Renal cortical epithelial cell (primary cell): ENCODE data around the gene TSEN2. TPM values are rescaled to one million over a fixed set of nuclear protein-coding genes. Genes with fewer than 3 reads are reported as not detected.
"Not testable (repeated sequence)": the region's sequence is repeated elsewhere in the genome, so short reads cannot be mapped to it uniquely, and the experiment has no call there.

Experiments used
- DNase-seq: peaks from one replicate; pipeline ENCODE4 v3.0.0-alpha.2; 2011; ENCODE audit warnings: low read depth
- total RNA-seq: library from RNA; depleted of rRNA; stranded (reverse); fragments of >200 nt; gene quantifications from 2 replicates; pipeline ENCODE4 v1.2.3, GENCODE V29; 2014

Gene TSEN2
- total RNA-seq, 1 donor from 2014 or later, result 18.4 TPM

DNA sequence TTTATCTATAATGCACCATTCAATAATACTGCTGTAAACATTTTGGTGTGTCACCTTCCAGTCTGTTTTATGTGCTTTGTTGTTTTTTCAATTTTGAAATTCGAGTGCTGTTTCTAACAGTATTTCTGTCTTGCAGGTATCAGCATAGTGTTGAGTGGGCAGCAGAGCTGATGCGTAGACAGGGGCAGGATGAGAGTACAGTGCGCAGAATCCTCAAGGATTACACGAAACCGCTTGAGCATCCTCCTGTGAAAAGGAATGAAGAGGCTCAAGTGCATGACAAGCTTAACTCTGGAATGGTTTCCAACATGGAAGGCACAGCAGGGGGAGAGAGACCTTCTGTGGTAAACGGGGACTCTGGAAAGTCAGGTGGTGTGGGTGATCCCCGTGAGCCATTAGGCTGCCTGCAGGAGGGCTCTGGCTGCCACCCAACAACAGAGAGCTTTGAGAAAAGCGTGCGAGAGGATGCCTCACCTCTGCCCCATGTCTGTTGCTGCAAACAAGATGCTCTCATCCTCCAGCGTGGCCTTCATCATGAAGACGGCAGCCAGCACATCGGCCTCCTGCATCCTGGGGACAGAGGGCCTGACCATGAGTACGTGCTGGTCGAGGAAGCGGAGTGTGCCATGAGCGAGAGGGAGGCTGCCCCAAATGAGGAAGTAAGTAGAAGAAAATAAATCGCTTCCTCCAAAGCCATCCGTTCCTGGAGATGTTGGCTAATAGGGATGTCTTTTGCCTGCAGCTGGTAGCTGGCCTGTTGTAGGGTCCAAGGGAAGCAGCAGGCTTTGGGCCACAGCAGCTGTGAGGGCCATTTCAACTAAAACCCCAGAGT is 19.1 kb downstream of the TSEN2 start:
- no peak for DNase-seq

DNA sequence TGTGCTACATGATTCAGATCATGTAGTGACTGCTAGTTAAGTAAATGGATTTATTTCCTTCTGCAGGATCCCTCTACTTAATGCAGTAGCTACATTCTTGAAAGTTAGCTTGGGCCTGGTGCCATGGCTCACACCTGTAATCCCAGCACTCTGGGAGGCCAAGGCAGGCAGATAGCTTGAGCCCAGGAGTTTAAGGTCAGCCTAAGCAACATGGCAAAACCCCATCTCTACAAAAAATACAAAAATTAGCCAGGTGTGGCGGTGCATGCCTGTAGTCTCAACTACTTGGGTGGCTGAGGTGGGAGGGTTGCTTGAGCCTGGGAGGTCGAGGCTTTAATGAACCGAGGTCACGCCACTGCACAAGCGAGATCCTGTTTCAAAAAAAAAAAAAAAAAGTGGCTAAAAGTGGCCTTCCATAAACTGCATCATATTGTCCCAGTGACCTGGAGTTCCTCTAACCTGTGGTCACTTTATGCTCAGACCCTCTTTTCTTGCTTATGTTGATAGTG is 22.0 kb downstream of the TSEN2 start:
- DNase-seq, result no peak

DNA sequence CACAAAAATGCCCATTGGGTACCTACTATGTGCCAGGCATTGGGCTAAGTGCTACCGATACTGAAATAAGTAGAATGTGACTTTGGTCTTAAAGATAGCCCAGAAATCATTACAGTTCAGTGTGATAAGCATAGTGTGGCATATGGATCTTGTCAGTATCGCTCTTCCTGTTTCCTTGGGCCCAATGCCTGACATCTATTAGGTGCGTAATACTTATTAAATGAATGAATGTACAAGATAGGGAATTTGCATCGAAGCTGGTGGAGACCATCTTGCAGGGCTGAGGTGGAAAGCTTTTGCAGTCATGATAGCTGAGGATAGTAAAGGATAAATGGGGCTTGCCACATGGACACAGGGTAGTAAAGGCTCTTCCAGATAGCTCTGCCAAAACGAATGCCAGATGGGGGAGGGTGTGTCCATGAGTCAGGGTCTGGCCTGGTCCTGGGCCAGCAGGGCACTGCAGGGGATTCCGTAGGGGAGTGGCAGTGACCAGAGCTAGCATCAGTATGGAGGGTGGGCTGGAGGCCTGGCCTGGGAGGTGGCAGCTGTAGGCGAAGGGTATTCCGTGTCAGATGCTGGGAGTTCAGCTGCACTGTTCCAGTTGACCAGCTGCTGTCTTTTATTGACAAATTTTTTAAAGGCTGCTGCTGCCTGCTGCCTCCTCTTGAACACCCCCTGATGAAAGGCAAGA is 23.5 kb downstream of the TSEN2 start:
- peak; percentile 36 for DNase-seq

DNA sequence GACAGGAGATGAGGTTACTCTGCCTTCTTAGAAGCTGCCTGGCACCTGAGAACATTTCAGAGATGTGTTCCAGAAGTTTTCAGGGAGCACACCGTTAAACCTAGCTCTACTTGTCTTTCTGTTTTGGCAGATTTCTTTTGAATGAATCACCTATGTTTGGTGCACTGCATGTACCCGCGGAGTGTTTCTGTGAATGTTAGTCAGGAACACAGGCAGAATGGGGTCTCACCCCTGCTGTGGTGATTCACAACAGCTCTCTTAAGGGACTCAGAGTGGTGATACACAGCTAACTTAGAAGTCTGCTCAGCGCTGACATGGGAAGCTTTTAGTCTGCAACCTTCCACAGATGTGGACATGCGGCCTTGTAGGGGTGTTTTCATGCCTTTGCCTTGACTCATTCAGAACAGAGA is 24.0 kb downstream of the TSEN2 start:
- DNase-seq, result peak; percentile 93

DNA sequence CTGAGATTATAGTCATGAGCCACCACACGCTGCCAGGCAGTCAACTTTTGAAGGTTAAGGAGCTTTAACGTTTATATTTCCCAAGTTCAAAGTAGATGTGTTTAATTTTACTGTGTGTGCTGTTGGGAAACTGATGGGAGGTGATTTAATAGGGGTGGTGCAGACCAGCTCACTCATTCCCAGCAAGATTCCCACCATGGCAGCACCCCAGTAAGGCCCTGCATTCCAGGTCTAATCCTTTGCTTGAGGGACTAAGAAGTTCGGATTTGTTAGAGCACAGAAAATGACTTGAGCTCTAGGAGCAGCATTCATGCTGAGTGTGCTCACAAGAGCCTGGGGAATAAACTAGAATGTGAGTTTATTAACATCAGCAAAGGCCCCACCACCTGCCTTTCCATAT is 25.2 kb downstream of the TSEN2 start:
- DNase-seq, result no peak

DNA sequence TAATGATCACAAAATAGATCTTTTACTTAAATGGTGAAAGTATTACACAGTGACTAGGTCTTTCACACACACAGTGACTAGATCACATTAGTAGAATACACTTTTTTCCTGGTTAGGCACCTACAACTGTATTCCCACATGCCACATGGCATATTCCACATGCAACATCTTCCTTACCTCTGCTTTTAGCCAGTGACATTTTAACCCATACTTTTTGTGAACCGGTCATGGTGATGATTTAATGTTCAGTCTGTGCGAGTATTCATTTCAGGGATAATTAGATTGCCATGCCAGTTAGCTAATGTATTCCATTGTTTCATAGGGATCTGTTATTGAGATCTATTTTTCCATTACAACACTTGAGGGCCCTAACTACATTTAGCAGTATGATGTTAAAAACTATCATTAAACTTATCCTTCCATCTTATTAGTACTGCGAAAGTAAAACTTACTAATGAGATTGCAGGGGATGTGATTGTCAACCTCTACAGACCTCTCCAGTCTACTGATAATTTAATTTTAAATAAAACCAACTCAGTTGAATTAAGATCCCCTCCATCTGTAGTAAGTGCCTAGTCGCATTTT is 28.3 kb downstream of the TSEN2 start:
- DNase-seq, result no peak

DNA sequence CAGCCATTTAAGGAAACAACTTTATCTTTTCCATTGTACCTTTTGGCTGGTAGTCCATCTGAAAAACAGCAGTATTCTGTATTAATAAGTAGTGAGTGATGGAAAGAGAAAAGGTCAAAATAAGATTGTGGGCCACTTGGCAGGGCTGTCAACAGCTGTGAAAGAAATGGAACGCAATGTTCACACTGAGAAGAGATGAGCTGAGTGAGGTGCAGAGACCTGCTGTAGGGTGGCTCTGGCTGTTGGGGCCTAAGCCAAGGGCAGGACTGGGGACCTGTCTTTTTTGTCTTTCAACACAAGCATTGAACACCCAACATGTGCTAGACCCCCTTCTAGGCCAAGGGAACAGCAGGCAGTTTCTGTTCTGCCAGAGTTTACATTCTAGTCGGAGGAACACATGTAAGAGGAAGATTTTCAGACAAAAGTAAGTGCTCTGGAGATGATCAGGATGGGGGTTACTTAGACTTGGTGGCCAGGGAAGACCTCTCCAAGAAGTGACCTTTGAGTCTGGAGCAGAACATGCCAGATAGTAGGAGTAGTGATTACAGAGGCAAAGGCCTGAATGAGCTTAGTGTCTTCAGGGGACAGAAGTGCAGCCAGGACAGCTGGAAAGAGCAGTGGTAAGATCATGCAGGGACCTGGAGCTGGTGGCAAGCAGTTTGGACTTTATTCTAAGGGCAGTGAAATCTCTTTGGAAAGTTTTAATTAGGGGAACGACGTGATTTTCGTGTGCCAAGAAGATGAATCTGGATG is 29.6 kb downstream of the TSEN2 start:
- DNase-seq, result no peak

DNA sequence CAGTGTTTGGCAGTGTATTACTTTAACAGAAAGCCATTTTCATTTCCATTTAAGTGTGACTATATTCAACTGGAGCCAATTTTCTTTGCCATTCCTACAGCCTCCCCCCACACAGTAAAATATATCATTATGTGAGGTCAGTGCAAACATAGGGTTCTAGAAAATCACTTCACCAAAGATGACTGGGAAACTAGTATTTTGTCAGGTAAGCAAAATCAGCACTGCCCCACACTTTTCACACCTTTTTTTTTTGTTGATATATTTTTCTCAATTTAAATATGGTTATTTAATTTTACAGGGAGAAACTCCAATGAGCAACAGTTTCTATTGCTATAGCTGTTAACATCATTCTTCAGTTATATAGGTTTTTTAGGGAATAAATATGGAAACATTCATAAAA is 31.4 kb downstream of the TSEN2 start:
- DNase-seq, result no peak

DNA sequence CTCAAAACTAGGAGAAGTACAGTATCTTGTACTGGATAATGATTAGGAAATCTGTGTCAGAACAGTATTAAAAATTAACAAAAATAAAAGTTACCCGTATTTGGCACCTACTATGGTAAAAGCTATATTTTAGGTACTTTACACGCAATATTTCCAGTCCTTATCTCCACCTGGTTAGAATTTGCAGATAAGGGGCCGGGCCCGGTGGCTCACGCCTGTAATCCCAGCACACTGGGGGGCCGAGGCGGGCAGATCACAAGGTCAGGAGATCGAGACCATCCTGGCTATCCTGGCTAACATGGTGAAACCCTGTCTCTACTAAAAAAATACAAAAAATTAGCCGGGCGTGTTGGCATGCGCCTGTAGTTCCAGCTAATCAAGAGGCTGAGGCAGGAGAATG is 32.6 kb downstream of the TSEN2 start:
- DNase-seq, result no peak

DNA sequence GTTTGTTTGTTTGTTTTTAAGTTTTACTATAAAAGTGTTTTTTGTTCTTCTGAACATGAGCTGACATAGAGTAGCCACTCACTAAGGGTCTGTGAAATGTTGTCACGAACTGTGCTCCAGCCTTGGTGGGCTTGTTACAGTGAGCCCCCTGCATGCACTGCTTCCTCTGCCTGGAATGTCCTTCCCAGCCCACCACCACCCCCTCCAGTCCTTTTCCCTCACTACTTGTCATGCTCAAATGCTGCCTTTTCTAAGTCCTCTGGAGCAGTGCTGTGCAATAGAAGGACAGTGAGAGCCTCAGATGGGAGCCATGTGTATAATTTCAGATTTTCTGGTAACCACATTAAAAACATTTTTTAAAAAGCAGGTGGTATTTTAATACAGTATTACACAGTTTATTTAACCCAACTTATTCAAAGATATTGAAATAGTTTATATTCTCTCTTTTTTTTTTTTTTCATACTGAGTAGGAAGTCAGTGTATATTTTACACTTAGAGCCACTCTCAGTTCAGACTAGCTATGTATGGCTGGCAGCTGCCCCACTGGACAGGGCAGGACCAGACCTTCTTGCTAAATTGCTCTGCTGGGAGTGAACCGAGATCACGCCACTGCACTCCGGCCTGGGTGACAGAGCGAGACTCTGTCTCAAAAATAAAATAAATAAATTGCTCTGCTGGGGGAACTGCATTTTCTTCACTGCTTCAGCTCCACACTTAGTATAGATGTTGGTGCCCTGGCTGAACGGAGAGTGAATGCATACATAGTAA is 34.2 kb downstream of the TSEN2 start:
- no peak for DNase-seq

DNA sequence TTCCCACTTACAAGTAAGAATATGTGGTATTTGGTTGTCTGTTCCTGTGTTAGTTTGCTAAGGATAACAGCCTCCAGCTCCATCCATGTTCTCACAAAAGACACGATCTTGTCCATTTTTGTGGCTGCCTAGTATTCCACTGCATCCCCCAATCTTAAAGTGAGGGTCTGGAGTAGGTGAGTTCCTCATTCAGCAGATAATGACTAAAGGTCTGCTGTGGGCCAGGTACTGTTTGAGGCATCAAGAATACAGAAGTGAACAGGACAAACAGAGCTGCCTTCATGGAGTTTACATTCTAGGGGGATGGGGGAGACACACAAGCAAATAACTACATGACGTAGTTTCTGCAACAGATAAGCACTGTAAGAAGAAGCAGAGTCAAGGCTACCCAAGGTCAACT is 36.7 kb downstream of the TSEN2 start:
- no peak for DNase-seq

DNA sequence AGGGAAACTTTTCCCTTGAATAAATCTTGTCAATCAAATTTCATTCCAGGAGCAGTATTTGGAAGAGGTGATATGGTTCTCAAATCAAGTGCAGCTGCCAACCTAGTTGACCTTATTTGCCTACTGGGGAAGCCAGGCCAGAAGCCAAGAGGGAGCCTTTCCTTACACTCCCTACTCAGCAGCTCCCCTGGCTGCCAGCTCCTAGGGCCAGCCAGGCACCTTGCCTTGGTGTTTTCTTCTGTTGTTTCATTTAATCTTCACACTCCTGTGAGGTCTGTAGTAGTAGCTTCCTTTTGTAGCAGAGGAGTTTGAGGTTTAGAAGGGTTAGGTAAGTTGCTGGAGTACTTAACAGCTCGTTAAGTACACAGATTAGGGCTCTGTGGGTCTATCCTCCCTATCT is 38.4 kb downstream of the TSEN2 start:
- DNase-seq, result no peak

DNA sequence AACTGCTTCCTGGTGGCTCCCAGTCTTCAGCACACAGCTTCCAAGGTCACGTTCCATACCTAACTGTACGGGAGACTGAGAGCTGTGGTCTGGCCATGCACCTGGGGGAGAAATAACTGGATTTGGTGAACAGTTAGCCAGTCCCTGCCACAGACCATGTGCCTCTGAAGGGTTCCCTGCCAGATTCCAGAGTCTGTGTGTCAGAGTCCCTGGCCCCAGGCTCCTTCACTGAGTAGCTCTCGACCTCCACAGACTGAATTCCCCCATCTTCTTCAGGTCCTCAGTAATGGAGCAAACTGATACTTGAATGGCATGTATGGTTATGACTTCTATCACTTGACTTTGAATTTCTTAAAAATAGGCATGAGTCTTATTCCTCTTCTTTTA is 43.5 kb downstream of the TSEN2 start:
- no peak for DNase-seq

DNA sequence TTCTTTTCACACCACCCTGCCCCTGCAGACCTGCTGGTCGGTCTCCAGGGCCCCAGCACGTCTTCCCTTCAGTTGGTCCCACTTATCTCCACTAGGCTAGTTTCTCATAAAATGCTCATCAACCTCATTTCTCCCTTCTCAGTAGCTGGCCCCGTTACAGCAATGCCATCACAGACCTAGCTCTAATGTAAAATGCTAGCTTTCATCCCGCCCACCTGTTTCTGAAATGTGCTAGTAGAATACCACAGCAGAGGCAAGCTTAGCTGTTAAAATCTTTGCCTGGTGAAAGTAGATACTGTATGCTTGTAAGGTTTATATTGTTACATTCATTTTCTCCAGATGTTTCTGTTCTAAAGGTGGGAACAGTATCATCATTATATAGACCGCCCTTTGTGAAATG is 47.9 kb downstream of the TSEN2 start:
- DNase-seq, result no peak

DNA sequence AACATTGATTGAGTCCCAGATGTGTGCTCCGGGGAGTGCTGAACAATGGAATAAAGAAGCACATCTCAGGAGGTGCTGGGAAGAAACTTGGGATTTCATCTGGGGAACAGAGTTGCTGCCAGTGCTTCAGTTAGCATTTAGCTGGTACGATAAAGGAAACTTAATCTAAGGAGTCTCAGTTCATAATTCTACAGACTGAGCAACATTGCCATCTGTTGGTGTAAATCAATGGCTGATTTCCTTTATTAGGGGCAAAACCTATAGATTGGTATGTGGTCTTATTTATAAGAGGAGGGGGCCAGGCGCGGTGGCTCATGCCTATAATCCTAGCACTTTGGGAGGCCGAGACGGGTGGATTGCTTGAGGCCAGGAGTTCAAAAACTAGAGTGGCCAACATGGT is 52.1 kb downstream of the TSEN2 start:
- DNase-seq, result no peak

DNA sequence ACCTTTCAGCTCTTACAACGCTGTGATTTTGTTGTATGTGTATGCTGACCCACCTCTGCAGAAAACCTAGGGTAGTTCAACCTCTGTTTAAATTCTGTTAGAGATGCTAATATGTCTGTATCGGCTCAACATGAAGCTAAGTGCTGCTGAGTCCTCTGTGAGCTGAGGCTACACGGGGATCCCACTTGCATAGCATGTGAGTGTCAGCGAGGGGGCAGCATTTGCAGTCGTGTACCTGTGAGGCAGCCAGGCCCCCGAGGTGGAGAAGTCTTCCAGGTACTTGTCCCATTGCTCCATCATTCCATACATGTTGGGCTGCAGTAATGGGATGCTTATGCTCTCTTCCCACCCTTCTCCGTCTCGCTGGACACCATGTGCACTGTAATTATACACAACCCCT is 57.3 kb downstream of the TSEN2 start:
- DNase-seq, result no peak

DNA sequence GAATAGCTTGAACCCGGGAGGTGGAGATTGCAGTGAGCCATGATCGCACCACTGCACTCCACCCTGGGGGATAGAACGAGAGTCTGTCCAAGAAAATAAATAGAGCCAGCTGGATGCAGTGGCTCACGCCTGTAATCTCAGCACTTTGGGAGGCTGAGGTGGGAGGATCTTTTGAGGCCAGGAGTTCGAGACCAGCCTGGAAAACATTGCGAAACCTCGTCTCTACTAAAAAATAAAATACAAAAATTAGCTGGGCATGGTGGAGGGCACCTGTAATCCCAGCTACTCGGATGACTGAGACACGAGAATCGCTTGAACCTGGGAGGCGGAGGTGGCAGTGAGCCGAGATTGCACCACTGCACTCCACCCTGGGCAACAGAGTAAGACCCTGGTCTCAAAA is 59.2 kb downstream of the TSEN2 start:
- DNase-seq, result not testable (repeated sequence)

DNA sequence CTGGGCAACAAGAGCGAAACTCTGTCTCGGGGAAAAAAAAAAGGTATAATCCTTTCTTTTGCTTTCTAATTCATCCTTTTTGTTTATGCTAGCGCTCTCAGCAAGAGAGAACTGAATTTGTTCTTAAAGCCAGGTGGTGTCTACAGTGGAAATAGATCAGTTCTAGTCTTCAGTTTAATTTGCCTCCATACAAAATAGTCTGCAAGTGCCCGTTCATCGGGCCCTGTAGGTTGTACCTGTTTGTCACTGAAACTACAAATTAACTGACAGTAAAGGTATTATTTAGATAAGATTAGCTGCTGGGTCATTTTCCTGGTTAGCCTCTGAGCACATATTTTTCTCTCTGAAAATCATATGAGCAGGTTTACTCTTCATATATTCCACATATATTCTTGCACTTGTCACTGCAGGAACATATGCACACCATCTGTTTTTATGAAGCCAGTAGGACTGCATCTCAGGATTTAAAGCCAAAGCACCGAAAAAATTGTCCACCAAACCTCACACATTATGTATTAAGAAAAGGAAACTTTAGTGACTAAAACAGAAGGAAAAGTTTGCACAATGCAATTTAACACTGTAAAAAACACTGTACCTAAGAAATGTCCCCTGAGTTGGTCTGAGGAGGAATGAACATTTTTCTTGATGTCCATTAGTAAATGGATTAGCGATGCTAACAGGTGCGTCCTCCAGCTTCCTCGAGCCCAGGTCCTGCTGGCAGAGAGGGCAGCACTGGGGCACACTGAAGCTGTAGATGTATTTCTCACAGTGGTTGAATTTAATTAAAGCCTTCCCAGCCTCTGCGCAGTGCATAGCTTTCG is 60.6 kb downstream of the TSEN2 start:
- no peak for DNase-seq

DNA sequence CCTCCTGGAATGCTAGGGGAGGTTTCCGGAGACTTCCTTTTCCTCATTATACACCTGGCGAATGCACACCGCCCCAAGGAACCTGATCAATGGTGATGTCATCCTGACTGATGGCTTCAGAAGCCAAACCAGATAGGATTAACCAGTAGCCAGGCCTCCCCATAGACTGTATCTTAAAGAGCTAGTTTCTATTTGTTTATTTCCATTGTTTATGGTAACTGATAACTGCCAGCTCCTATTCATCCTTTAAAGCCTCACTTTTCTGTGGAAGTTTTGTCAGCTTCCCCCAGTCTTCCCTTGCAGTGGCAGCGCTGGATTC is 61.2 kb downstream of the TSEN2 start, which contains the start of gene MKRN2OS:
Gene MKRN2OS (minus strand): TSS at position 27 of the 319 bp plus-strand sequence. CDS start 35 bp downstream, outside the sequence.
- peak; percentile 84 for DNase-seq

DNA sequence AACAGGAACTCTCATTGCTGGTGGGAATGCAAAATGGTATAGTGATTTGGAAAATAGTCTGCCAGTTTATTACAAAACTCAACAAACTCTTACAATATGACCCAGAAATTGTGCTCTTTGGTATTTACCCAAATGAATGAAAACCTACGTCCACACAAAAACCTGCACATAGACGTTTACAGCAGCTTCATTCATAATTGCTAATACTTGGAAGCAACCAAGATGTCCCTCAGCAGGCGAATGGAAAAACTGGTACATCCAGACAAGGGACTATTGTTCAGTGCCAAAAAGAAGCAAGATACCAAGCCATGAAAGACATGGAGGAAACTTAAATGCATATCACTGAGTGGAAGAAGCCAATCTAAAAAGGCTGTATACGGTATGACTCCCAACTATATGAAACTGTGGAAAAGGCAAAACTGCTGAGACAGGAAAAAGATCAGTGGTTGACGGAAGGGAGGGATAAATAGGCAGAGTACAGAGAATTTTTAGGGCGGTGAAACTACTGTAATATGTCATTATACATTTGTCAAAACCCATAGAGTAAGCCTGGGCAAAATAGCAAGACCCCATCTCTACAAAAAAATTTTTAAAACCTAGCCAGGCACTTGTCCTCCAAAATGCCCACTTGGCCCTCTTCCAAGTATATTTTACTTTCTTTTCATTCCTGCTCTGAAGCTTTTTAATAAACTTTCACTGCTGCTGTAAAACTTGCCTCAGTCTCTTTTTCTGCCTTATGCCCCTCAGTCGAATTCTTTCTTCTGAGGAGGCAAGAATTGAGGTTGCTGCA is 65.9 kb downstream of the TSEN2 start:
- no peak for DNase-seq
